ENCODE results near the gene ROR1. TPM values are rescaled to one million over a fixed set of nuclear protein-coding genes. Genes with fewer than 3 reads are reported as not detected.

Gene ROR1
- total RNA-seq, 1 experiment from 2014 or later: 2.7 TPM

GRCh38 chr1:63787875-63788274, 14.1 kb downstream of the ROR1 start:
- no peak overlapping the region for H3K9ac ChIP-seq (ENCODE audit: low read length)
- DNase-seq (ENCODE audit: low read depth, low spot score) (no peak), ATAC-seq (no peak)
- H3K4me3 ChIP-seq (replicated peaks in 1 of 2; ENCODE audit: low read depth in 1 of 2, low read length in 2 of 2): no peak overlapping the region
- no peak overlapping the region for H2AFZ ChIP-seq (ENCODE audit: low read depth, low read length, poor library complexity, severe bottlenecking)
- CTCF ChIA-PET: no interaction called here
- POLR2A ChIA-PET: no interaction called here
- no peaks in the 10 kb centered on the region for H3K9me3 ChIP-seq (ENCODE audit: control insufficient read depth in 1 of 2, insufficient read depth in 1 of 2, low read depth in 1 of 2, low read length in 2 of 2)
- BruUV-seq (replicated peaks): no TSS peak
- no peaks in the 10 kb centered on the region for H3K79me2 ChIP-seq (ENCODE audit: insufficient read depth, low read length)
- H3K27me3 ChIP-seq (ENCODE audit: insufficient read depth, low read length): no peaks in the 10 kb centered on the region
- no peaks in the 10 kb centered on the region for H3K4me1 ChIP-seq (ENCODE audit: control insufficient read depth in 1 of 2, insufficient read depth in 2 of 2, low read length in 2 of 2)
- no peaks in the 10 kb centered on the region for H3K9me2 ChIP-seq (ENCODE audit: insufficient read depth)
- H3K27ac ChIP-seq (ENCODE audit: low read depth, low read length): no peak overlapping the region
- TF ChIP-seq ZFX (IDR thresholded peaks at IDR 0.05): no peak
- no peak for TF ChIP-seq JUND (IDR thresholded peaks at IDR 0.05)
- TF ChIP-seq POLR2A (IDR thresholded peaks at IDR 0.05; ENCODE audit: borderline replicate concordance, extremely low read depth, insufficient read depth, insufficient read length): no peak
- TF ChIP-seq FOSL1 (IDR thresholded peaks at IDR 0.05; ENCODE audit: low read depth): no peak
- TF ChIP-seq YY1 (IDR thresholded peaks at IDR 0.05; ENCODE audit: extremely low read depth, insufficient replicate concordance, low read depth, low read length): no peak
- TF ChIP-seq MAX (IDR thresholded peaks at IDR 0.05): no peak
- TF ChIP-seq, protein P1, sequence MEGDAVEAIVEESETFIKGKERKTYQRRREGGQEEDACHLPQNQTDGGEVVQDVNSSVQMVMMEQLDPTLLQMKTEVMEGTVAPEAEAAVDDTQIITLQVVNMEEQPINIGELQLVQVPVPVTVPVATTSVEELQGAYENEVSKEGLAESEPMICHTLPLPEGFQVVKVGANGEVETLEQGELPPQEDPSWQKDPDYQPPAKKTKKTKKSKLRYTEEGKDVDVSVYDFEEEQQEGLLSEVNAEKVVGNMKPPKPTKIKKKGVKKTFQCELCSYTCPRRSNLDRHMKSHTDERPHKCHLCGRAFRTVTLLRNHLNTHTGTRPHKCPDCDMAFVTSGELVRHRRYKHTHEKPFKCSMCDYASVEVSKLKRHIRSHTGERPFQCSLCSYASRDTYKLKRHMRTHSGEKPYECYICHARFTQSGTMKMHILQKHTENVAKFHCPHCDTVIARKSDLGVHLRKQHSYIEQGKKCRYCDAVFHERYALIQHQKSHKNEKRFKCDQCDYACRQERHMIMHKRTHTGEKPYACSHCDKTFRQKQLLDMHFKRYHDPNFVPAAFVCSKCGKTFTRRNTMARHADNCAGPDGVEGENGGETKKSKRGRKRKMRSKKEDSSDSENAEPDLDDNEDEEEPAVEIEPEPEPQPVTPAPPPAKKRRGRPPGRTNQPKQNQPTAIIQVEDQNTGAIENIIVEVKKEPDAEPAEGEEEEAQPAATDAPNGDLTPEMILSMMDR (IDR thresholded peaks at IDR 0.05 in 2 of 3, conservative IDR thresholded peaks at IDR 0.05 in 1 of 3; ENCODE audit: borderline replicate concordance in 1 of 3, insufficient read depth in 1 of 3, low read depth in 2 of 3, low read length in 2 of 3): no peak
- no peak for TF ChIP-seq SP1 (IDR thresholded peaks at IDR 0.05; ENCODE audit: low read depth)
- no peak for TF ChIP-seq CBX3 (IDR thresholded peaks at IDR 0.05; ENCODE audit: low read depth)
- TF ChIP-seq ZNF274 (IDR thresholded peaks at IDR 0.05; ENCODE audit: low read depth, low read length): no peak
- TF ChIP-seq ZBTB33 (IDR thresholded peaks at IDR 0.05; ENCODE audit: extremely low read depth, insufficient replicate concordance, low read length): no peak
- no peak for TF ChIP-seq ELF1 (IDR thresholded peaks at IDR 0.05; ENCODE audit: borderline replicate concordance, low read depth)
- TF ChIP-seq TCF7L2 (IDR thresholded peaks at IDR 0.05; ENCODE audit: borderline replicate concordance, extremely low read depth, insufficient read depth, insufficient read length): no peak
- no peak for TF ChIP-seq EZH2 (IDR thresholded peaks at IDR 0.05)
- no peak for TF ChIP-seq SIN3A (IDR thresholded peaks at IDR 0.05; ENCODE audit: low read depth)
- TF ChIP-seq, protein P2, sequence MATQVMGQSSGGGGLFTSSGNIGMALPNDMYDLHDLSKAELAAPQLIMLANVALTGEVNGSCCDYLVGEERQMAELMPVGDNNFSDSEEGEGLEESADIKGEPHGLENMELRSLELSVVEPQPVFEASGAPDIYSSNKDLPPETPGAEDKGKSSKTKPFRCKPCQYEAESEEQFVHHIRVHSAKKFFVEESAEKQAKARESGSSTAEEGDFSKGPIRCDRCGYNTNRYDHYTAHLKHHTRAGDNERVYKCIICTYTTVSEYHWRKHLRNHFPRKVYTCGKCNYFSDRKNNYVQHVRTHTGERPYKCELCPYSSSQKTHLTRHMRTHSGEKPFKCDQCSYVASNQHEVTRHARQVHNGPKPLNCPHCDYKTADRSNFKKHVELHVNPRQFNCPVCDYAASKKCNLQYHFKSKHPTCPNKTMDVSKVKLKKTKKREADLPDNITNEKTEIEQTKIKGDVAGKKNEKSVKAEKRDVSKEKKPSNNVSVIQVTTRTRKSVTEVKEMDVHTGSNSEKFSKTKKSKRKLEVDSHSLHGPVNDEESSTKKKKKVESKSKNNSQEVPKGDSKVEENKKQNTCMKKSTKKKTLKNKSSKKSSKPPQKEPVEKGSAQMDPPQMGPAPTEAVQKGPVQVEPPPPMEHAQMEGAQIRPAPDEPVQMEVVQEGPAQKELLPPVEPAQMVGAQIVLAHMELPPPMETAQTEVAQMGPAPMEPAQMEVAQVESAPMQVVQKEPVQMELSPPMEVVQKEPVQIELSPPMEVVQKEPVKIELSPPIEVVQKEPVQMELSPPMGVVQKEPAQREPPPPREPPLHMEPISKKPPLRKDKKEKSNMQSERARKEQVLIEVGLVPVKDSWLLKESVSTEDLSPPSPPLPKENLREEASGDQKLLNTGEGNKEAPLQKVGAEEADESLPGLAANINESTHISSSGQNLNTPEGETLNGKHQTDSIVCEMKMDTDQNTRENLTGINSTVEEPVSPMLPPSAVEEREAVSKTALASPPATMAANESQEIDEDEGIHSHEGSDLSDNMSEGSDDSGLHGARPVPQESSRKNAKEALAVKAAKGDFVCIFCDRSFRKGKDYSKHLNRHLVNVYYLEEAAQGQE (IDR thresholded peaks at IDR 0.05; ENCODE audit: low read depth): no peak
- no peak for TF ChIP-seq EGR1 (IDR thresholded peaks at IDR 0.05; ENCODE audit: low read depth)
- TF ChIP-seq ATF3 (IDR thresholded peaks at IDR 0.05): no peak
- TF ChIP-seq SRF (IDR thresholded peaks at IDR 0.05; ENCODE audit: low read depth): no peak
- no peaks in the 10 kb centered on the region for H4K20me1 ChIP-seq (ENCODE audit: insufficient read depth)
- H3K36me3 ChIP-seq (ENCODE audit: control insufficient read depth in 1 of 2, insufficient read depth in 2 of 2, low read length in 2 of 2): no peaks in the 10 kb centered on the region
- intact Hi-C loops (cut with micrococcal nuclease): no loop called here
- no peak overlapping the region for H3K4me2 ChIP-seq (ENCODE audit: low read length)
- RAD21 ChIA-PET (ENCODE audit: low non-redundant PET in 1 of 2, low total read pairs in 2 of 2, uncharacterized antibody in 2 of 2, unreplicated experiment in 2 of 2): no interaction called here

Data from HCT116 (cell line).